Measurements from ENCODE around the gene MAP7. TPM values are rescaled to one million over a fixed set of nuclear protein-coding genes. Genes with fewer than 3 reads are reported as not detected.

Gene MAP7
- total and polyA plus RNA-seq, 2 donors (not counting 3 experiments of a cell fraction or from before 2014, with no cell fraction given) = 0.07 to 0.42 TPM

DNA sequence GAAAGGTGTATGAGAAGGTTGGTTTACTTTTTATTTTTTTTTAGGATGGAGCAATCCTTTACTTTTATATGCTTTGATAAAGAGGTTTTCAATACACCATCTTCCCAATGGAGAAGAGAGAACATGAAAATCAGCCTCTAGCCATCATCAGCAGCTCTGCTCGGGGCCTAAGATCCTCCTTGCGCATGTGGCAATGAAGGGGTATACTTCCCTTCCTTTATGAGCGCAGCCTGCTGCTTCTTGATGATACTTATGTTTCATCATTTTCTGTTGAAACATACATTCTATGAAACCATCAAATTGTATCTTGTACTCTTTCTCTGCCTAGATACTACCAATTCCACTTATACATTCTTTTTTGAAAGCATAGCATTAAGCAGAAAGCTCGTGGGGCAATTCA, 74.5 kb downstream of the MAP7 start:
- no peak for FAIRE-seq
- H3K9ac ChIP-seq (replicated peaks; ENCODE audit: extremely low read depth, insufficient read depth, low read length) = no peak overlapping the region
- TF ChIP-seq POLR2A (IDR thresholded peaks at IDR 0.05; ENCODE audit: low read depth, low read length) = no peak
- no peak for TF ChIP-seq MYC (IDR thresholded peaks at IDR 0.05; ENCODE audit: low read depth, low read length)
- TF ChIP-seq POLR2AphosphoS5 (IDR thresholded peaks at IDR 0.05; ENCODE audit: insufficient read depth, low read depth, low read length) = no peak
- no peak for TF ChIP-seq EZH2 (IDR thresholded peaks at IDR 0.05; ENCODE audit: borderline replicate concordance, low read depth, low read length, severe bottlenecking)
- TF ChIP-seq GATA2 (IDR thresholded peaks at IDR 0.05; ENCODE audit: insufficient read depth, insufficient read length, low read depth, low read length) = no peak
- TF ChIP-seq, protein P1, sequence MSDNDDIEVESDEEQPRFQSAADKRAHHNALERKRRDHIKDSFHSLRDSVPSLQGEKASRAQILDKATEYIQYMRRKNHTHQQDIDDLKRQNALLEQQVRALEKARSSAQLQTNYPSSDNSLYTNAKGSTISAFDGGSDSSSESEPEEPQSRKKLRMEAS (IDR thresholded peaks at IDR 0.05; ENCODE audit: insufficient read depth, insufficient read length) = no peak
- no peak for TF ChIP-seq CTCF (IDR thresholded peaks at IDR 0.05; ENCODE audit: extremely low read depth in 1 of 2, insufficient read depth in 1 of 2, low read depth in 1 of 2, low read length in 2 of 2)
- no peak for TF ChIP-seq JUN (IDR thresholded peaks at IDR 0.05; ENCODE audit: borderline replicate concordance, insufficient read depth, insufficient read length, low read depth)
- no peak for TF ChIP-seq FOS (IDR thresholded peaks at IDR 0.05; ENCODE audit: borderline replicate concordance, insufficient read depth, low read length)

More for the DNA sequence above, 74.5 kb downstream of the MAP7 start:
- dilution Hi-C loops (cut with MboI; ENCODE audit: extremely low pct_ligation_motif_present, low sequenced_read_pairs) = no loop called here
- H3K27me3 ChIP-seq (ENCODE audit: control insufficient read depth in 2 of 2, insufficient read depth in 2 of 2, low read length in 2 of 2) = no peaks in the 10 kb centered on the region
- H3K4me3 ChIP-seq (replicated peaks in 1 of 3; ENCODE audit: insufficient read depth in 1 of 3, low read depth in 1 of 3, low read length in 3 of 3) = no peak overlapping the region
- BruUV-seq (replicated peaks) = no TSS peak
- no peak overlapping the region for H3K27ac ChIP-seq (ENCODE audit: insufficient read depth, low read depth, low read length)
- H3K9me1 ChIP-seq (replicated peaks; ENCODE audit: control insufficient read depth, extremely low read depth, insufficient read depth, low read length) = no peaks in the 10 kb centered on the region
- no peaks in the 10 kb centered on the region for H3K9me3 ChIP-seq (replicated peaks; ENCODE audit: control insufficient read depth, insufficient read depth, low read length)
- no peaks in the 10 kb centered on the region for H4K20me1 ChIP-seq (replicated peaks; ENCODE audit: control insufficient read depth, extremely low read depth, insufficient read depth, low read length)
- intact Hi-C loops (cut with micrococcal nuclease) = no loop called here
- ChIA-PET CTCF (no interaction called here), POLR2A (no interaction called here)
- H3K4me1 ChIP-seq (ENCODE audit: control insufficient read depth, extremely low read depth, insufficient read depth, low read length) = no peaks in the 10 kb centered on the region
- H3K79me2 ChIP-seq (ENCODE audit: control insufficient read depth, insufficient read depth, low read length) = no peaks in the 10 kb centered on the region
- no peak overlapping the region for H3K4me2 ChIP-seq (ENCODE audit: insufficient read depth, low read length)
- H3K36me3 ChIP-seq (ENCODE audit: control insufficient read depth in 2 of 2, extremely low read depth in 1 of 2, insufficient read depth in 2 of 2, low read length in 2 of 2) = no peaks in the 10 kb centered on the region
- no peak overlapping the region for H2AFZ ChIP-seq (ENCODE audit: low read depth, low read length)
- no peak for DNase-seq (ENCODE audit: low read depth, low spot score)
